ENCODE results near the gene NECAB2. TPM values are rescaled to one million over a fixed set of nuclear protein-coding genes. Genes with fewer than 3 reads are reported as not detected.
A peak's percentile ranks its signal among the peaks of the same experiment; 100 is the strongest.

Gene NECAB2
- total RNA-seq, 1 donor from 2014 or later = 12.6 TPM

DNA sequence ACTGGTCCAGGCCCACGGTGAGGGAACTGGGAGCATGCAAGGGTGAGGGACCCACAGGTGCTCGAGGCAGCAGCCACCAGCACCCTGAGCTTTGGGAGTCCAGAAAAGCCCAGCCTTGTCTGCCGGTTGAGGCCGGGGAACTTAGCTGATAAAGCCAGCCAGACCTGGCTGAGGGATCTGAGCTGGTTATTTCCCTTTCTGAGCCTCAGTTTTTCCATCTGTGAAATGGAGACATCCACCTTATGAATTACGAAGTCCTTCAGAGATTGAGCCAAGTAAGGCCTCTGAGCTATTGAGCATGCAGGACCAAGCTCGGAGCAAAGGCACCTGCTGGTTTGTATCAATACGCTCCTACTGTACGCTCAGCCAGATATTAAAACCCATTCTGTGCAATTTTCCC is 13.8 kb downstream of the NECAB2 start:
- no peak for DNase-seq (ENCODE audit: low spot score)
- Mint-ChIP-seq H3K27ac (peak overlapping the region; percentile 17), H3K9me3 (peaks cover 28% of the 10 kb centered on the region), H3K4me3 (no peak overlapping the region), H3K4me1 (peaks cover 30% of the 10 kb centered on the region), H3K36me3 (peaks cover 46% of the 10 kb centered on the region), H3K27me3 (ENCODE audit: insufficient read depth, low read depth) (peaks cover 7% of the 10 kb centered on the region)
- Histone ChIP-seq H3K36me3 (no peaks in the 10 kb centered on the region), H4K20me1 (ENCODE audit: low read depth) (no peaks in the 10 kb centered on the region), H3K9me3 (ENCODE audit: low read depth) (no peaks in the 10 kb centered on the region), H3F3A (ENCODE audit: low read depth) (peaks cover 10% of the 10 kb centered on the region), H3K9ac (no peak overlapping the region), H3K79me2 (ENCODE audit: low read depth) (no peaks in the 10 kb centered on the region), H3K27ac (no peak overlapping the region), H2AFZ (replicated peaks) (no peak overlapping the region), H3K4me2 (no peak overlapping the region), H3K4me1 (peaks cover 4% of the 10 kb centered on the region), H3K4me3 (no peak overlapping the region), H3K27me3 (no peaks in the 10 kb centered on the region)
- TF ChIP-seq EZH2 (IDR thresholded peaks at IDR 0.05) (no peak), EZH2phosphoT487 (IDR thresholded peaks at IDR 0.05) (no peak)
- TF ChIP-seq, protein P1, sequence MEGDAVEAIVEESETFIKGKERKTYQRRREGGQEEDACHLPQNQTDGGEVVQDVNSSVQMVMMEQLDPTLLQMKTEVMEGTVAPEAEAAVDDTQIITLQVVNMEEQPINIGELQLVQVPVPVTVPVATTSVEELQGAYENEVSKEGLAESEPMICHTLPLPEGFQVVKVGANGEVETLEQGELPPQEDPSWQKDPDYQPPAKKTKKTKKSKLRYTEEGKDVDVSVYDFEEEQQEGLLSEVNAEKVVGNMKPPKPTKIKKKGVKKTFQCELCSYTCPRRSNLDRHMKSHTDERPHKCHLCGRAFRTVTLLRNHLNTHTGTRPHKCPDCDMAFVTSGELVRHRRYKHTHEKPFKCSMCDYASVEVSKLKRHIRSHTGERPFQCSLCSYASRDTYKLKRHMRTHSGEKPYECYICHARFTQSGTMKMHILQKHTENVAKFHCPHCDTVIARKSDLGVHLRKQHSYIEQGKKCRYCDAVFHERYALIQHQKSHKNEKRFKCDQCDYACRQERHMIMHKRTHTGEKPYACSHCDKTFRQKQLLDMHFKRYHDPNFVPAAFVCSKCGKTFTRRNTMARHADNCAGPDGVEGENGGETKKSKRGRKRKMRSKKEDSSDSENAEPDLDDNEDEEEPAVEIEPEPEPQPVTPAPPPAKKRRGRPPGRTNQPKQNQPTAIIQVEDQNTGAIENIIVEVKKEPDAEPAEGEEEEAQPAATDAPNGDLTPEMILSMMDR (IDR thresholded peaks at IDR 0.05) = no peak

DNA sequence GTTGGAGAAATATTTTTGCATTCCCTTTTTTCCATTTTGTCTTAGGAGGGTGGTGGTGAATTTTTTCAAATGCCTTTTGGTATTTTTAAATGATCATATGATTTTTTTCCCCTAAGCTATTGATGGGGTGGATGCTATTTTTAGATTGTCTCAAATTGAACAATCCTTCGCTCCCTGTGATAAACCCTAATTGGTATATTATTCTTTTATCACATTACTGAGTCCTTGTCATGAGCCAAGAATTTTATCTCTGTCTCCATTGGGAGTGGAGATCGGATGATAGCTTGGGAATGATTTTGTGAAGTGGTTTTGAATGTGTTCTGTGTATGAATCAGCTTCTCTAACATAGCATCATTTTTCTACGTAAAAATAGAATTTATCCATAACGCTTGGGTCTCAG is 15.4 kb downstream of the NECAB2 start:
- no peak overlapping the region for H3K4me3 Mint-ChIP-seq
- H3K9me3 ChIP-seq (ENCODE audit: low read depth) = no peaks in the 10 kb centered on the region
- TF ChIP-seq EZH2 (IDR thresholded peaks at IDR 0.05) = no peak
- no peak for TF ChIP-seq EZH2phosphoT487 (IDR thresholded peaks at IDR 0.05)
- TF ChIP-seq, protein P1 (IDR thresholded peaks at IDR 0.05) = no peak
- no peaks in the 10 kb centered on the region for H3K36me3 ChIP-seq
- H3K27ac Mint-ChIP-seq = peak overlapping the region; percentile 31
- H3K4me2 ChIP-seq = no peak overlapping the region
- peaks cover 38% of the 10 kb centered on the region for H3K36me3 Mint-ChIP-seq
- H2AFZ ChIP-seq (replicated peaks) = no peak overlapping the region
- peaks cover 7% of the 10 kb centered on the region for H3F3A ChIP-seq (ENCODE audit: low read depth)
- no peak overlapping the region for H3K27ac ChIP-seq
- H4K20me1 ChIP-seq (ENCODE audit: low read depth) = no peaks in the 10 kb centered on the region
- no peak for DNase-seq (ENCODE audit: low spot score)
- H3K4me1 Mint-ChIP-seq = peaks cover 34% of the 10 kb centered on the region
- peaks cover 3% of the 10 kb centered on the region for H3K27me3 Mint-ChIP-seq (ENCODE audit: insufficient read depth, low read depth)
- no peaks in the 10 kb centered on the region for H3K79me2 ChIP-seq (ENCODE audit: low read depth)
- H3K9ac ChIP-seq = no peak overlapping the region
- H3K4me3 ChIP-seq = no peak overlapping the region
- peaks cover 4% of the 10 kb centered on the region for H3K4me1 ChIP-seq
- H3K27me3 ChIP-seq = no peaks in the 10 kb centered on the region
- peaks cover 18% of the 10 kb centered on the region for H3K9me3 Mint-ChIP-seq

DNA sequence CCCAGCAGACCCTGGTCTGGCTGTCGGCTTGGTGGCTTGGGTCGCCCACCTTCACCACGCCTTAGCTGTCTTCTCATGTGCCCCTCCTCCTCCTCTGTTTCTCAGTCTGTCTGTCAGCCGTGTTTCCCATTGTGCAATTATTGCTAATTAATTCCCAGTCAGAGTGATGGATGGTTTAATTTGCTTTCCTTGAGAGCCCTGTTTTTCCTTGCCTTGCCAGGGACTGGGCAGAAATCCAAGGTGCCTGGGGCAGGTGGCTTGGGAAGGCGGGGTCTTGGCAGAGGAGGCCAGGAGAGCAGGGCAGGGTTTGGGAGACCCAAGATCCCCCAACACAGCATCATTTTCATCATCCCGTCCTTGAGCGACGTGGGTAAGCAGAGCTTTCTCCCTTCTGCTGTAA is 21.3 kb downstream of the NECAB2 start:
- H3K27me3 ChIP-seq = no peaks in the 10 kb centered on the region
- H2AFZ ChIP-seq (replicated peaks) = no peak overlapping the region
- H3K27ac ChIP-seq = no peak overlapping the region
- TF ChIP-seq EZH2 (IDR thresholded peaks at IDR 0.05) = no peak
- TF ChIP-seq, protein P1 (IDR thresholded peaks at IDR 0.05) = no peak
- no peak for TF ChIP-seq EZH2phosphoT487 (IDR thresholded peaks at IDR 0.05)
- H3F3A ChIP-seq (ENCODE audit: low read depth) = peaks cover 4% of the 10 kb centered on the region
- H3K4me1 Mint-ChIP-seq = peaks cover 64% of the 10 kb centered on the region
- peaks cover 11% of the 10 kb centered on the region for H3K4me1 ChIP-seq
- no peaks in the 10 kb centered on the region for H3K36me3 ChIP-seq
- DNase-seq (ENCODE audit: low spot score) = no peak
- H3K4me2 ChIP-seq = no peak overlapping the region
- peak overlapping the region; percentile 49 for H3K4me3 Mint-ChIP-seq
- H3K36me3 Mint-ChIP-seq = peaks cover 17% of the 10 kb centered on the region
- no peaks in the 10 kb centered on the region for H3K9me3 ChIP-seq (ENCODE audit: low read depth)
- H3K9ac ChIP-seq = no peak overlapping the region
- peak overlapping the region; percentile 97 for H3K27ac Mint-ChIP-seq
- H4K20me1 ChIP-seq (ENCODE audit: low read depth) = no peaks in the 10 kb centered on the region
- no peak overlapping the region for H3K4me3 ChIP-seq
- no peaks in the 10 kb centered on the region for H3K79me2 ChIP-seq (ENCODE audit: low read depth)
- peaks cover 2% of the 10 kb centered on the region for H3K9me3 Mint-ChIP-seq
- H3K27me3 Mint-ChIP-seq (ENCODE audit: insufficient read depth, low read depth) = peaks cover 7% of the 10 kb centered on the region

All from neural progenitor cell (in vitro differentiated cells).